HAP-1 (cell line): Measurements from ENCODE around the gene LMNA.
A peak's percentile ranks its signal among the peaks of the same experiment; 100 is the strongest.
"Not testable (repeated sequence)": the region's sequence is repeated elsewhere in the genome, so short reads cannot be mapped to it uniquely, and the experiment has no call there.

Experiments used
- DNase-seq, 2 experiments: peaks; one replicate each; pipeline ENCODE4 v3.0.0-alpha.2; 2016 to 2020; ENCODE audit warnings: low spot score in 2 of 2
- H3K27me3 ChIP-seq: fragments of 250-450 bp; sonication (Bioruptor Pico); 2 replicates; pipeline ENCODE4 v1.5.1; 2020; ENCODE audit warnings: low read depth, mild to moderate bottlenecking, moderate library complexity
- H3K36me3 ChIP-seq: fragments of 250-450 bp; sonication (Bioruptor Pico); replicated peaks from 2 replicates; pipeline ENCODE4 v1.5.1; 2020; ENCODE audit warnings: mild to moderate bottlenecking
- H3K4me1 ChIP-seq: fragments of 250-450 bp; sonication (Bioruptor Pico); 2 replicates; pipeline ENCODE4 v1.5.1; 2020; ENCODE audit warnings: mild to moderate bottlenecking
- H3K4me3 ChIP-seq: fragments of 250-450 bp; sonication (Bioruptor Pico); 2 replicates; pipeline ENCODE4 v1.5.1; 2020; ENCODE audit warnings: mild to moderate bottlenecking, moderate library complexity
- H3K9me3 ChIP-seq: fragments of 250-450 bp; sonication (Bioruptor Pico); 2 replicates; pipeline ENCODE4 v1.5.1; 2020; ENCODE audit warnings: mild to moderate bottlenecking, moderate library complexity
- in situ Hi-C: fragments of 300-500 bp; cut with MboI; formaldehyde crosslinking; loops from 3 replicates; pipeline ENCODE4 v1.14.3; 2020; ENCODE audit warnings: low sequenced_read_pairs, inconsistent platforms, mixed read lengths

Gene LMNA

GRCh38 chr1:156167536-156167935 lies 53.0 kb downstream of the LMNA start:
- no peaks in the 10 kb centered on the region for H3K36me3 ChIP-seq
- in situ Hi-C loops = no loop called here
- DNase-seq = peak; percentile 63 to 68

GRCh38 chr1:156172696-156173470 lies 58.4 kb downstream of the LMNA start:
- H3K27me3 ChIP-seq = no peaks in the 10 kb centered on the region
- in situ Hi-C loops = no loop called here
- no peaks in the 10 kb centered on the region for H3K36me3 ChIP-seq
- peak in 1 of 2 experiments; percentile 32 for DNase-seq
- H3K4me1 ChIP-seq = peaks cover 12% of the 10 kb centered on the region
- no peaks in the 10 kb centered on the region for H3K9me3 ChIP-seq
- no peak overlapping the region for H3K4me3 ChIP-seq

More at GRCh38 chr1:156167536-156167935, 53.0 kb downstream of the LMNA start:
- no peak overlapping the region for H3K4me3 ChIP-seq
- peaks cover 2% of the 10 kb centered on the region; the same call in 1 of the 2 replicates for H3K9me3 ChIP-seq
- no peaks in the 10 kb centered on the region for H3K27me3 ChIP-seq
- H3K4me1 ChIP-seq = peaks cover 13% of the 10 kb centered on the region

GRCh38 chr1:156176610-156177210 lies 62.2 kb downstream of the LMNA start:
- H3K27me3 ChIP-seq = no peaks in the 10 kb centered on the region
- peaks cover 37% of the 10 kb centered on the region for H3K4me1 ChIP-seq
- DNase-seq = no peak
- H3K4me3 ChIP-seq = no peak overlapping the region
- in situ Hi-C loops = no loop called here
- H3K9me3 ChIP-seq = no peaks in the 10 kb centered on the region
- no peaks in the 10 kb centered on the region for H3K36me3 ChIP-seq

- Histone ChIP-seq H3K4me3 (no peak overlapping the region), H3K4me1 (peaks cover 46% of the 10 kb centered on the region), H3K27me3 (no peaks in the 10 kb centered on the region), H3K9me3 (no peaks in the 10 kb centered on the region), H3K36me3 (no peaks in the 10 kb centered on the region)
- in situ Hi-C loops = no loop called here
- no peak for DNase-seq
Measured at GRCh38 chr1:156177919-156178654, 63.6 kb downstream of the LMNA start.

- H3K36me3 ChIP-seq = no peaks in the 10 kb centered on the region; the same call in 1 of the 2 replicates
- H3K4me3 ChIP-seq = no peak overlapping the region
- in situ Hi-C loops = no loop called here
- DNase-seq = no peak
- no peaks in the 10 kb centered on the region for H3K27me3 ChIP-seq
- peaks cover 3% of the 10 kb centered on the region; the same call in 1 of the 2 replicates for H3K9me3 ChIP-seq
- peaks cover 49% of the 10 kb centered on the region for H3K4me1 ChIP-seq
Measured at GRCh38 chr1:156180471-156180870, 66.0 kb downstream of the LMNA start.

GRCh38 chr1:156181391-156181924 lies 66.9 kb downstream of the LMNA start:
- DNase-seq = peak; percentile 62 to 88
- H3K9me3 ChIP-seq, in situ Hi-C loops, H3K27me3 ChIP-seq, H3K36me3 ChIP-seq, H3K4me3 ChIP-seq: not testable (repeated sequence)
- peaks cover 56% of the 10 kb centered on the region for H3K4me1 ChIP-seq

GRCh38 chr1:156182010-156182779 lies 67.7 kb downstream of the LMNA start:
- H3K27me3 ChIP-seq, H3K9me3 ChIP-seq, H3K4me3 ChIP-seq, in situ Hi-C loops, H3K36me3 ChIP-seq: not testable (repeated sequence)
- H3K4me1 ChIP-seq = peaks cover 55% of the 10 kb centered on the region
- peak; percentile 50 for DNase-seq

GRCh38 chr1:156186347-156187177 lies 72.1 kb downstream of the LMNA start:
- H3K9me3 ChIP-seq, H3K27me3 ChIP-seq, H3K36me3 ChIP-seq, H3K4me3 ChIP-seq, DNase-seq, in situ Hi-C loops: not testable (repeated sequence)
- H3K4me1 ChIP-seq = peaks cover 20% of the 10 kb centered on the region
